Heart left ventricle (tissue), 16 donors: Measurements from ENCODE around the gene EDRF1. TPM values are rescaled to one million over a fixed set of nuclear protein-coding genes. Genes with fewer than 3 reads are reported as not detected.

Experiments
- ATAC-seq, 4 donors: fragments of 200-7000 bp; cut with Tn5 transposase; one replicate each; pipeline ENCODE4 v1.9.1; 2020 to 2022; ENCODE audit warnings: moderate library complexity in 4 of 4, mild to moderate bottlenecking in 3 of 4, moderate number of reproducible peaks in 1 of 4
- DNase-seq, 5 donors: peaks; one replicate each; pipeline ENCODE4 v3.0.0-alpha.2; 2020
- H3K27ac ChIP-seq, 12 donors: fragments of 200-600 bp; sonication (generic) in 4 of 12; one replicate each; pipeline versions ENCODE4 v1.5.0 to v1.8.0; 2016 to 2022; ENCODE audit warnings: mild to moderate bottlenecking in 2 of 12
- H3K27me3 ChIP-seq, 9 donors: fragments of 200-600 bp; sonication (generic) in 2 of 9; one replicate each; pipeline versions ENCODE4 v1.5.1 to v1.8.0; 2016 to 2022; ENCODE audit warnings: mild to moderate bottlenecking in 3 of 9
- H3K36me3 ChIP-seq, 9 donors: fragments of 200-600 bp; sonication (generic) in 2 of 9; one replicate each; pipeline versions ENCODE4 v1.5.0 to v1.8.0; 2018 to 2022; ENCODE audit warnings: mild to moderate bottlenecking in 2 of 9
- H3K4me1 ChIP-seq, 12 donors: fragments of 200-600 bp; sonication (generic) in 4 of 12; one replicate each; pipeline versions ENCODE4 v1.5.0 to v1.8.0; 2016 to 2022; ENCODE audit warnings: mild to moderate bottlenecking in 3 of 12
- H3K4me3 ChIP-seq, 12 donors: fragments of 200-600 bp; sonication (generic) in 4 of 12; one replicate each; pipeline versions ENCODE4 v1.5.0 to v1.8.0; 2017 to 2022; ENCODE audit warnings: mild to moderate bottlenecking in 9 of 12, moderate library complexity in 4 of 12
- H3K9me3 ChIP-seq, 12 donors: fragments of 200-600 bp; sonication (generic) in 4 of 12; one replicate each; pipeline versions ENCODE4 v1.5.0 to v1.8.0; 2016 to 2022; ENCODE audit warnings: mild to moderate bottlenecking in 1 of 12
- CTCF ChIP-seq, 12 donors: fragments of 200-600 bp; sonication (generic) in 4 of 12; IDR thresholded peaks; one replicate each; pipeline versions ENCODE4 v1.5.0 to v1.8.0; 2018 to 2022; ENCODE audit warnings: antibody characterized with exemption in 12 of 12, mild to moderate bottlenecking in 5 of 12
- POLR2A ChIP-seq, 2 donors: fragments of 450-650 bp; IDR thresholded peaks; one replicate each; pipeline ENCODE4 v1.6.1; 2017; ENCODE audit warnings: antibody characterized with exemption in 2 of 2, mild to moderate bottlenecking in 2 of 2, moderate library complexity in 2 of 2
- whole genome bisulfite sequencing, 4 donors: extraction: QIAGEN DNeasy Blood & Tissue Kit in 2 of 4; methylation state at CpG; one replicate each; pipeline versions ENCODE4 v1.1.5 to v1.1.7; 2013 to 2018; 5-methylcytosine and 5-hydroxymethylcytosine counted together
- intact Hi-C, 10 donors: fragments of 100-400 bp; cut with DNase I; formaldehyde crosslinking; loops; one replicate each; pipeline versions ENCODE4 v1.11.1 to v1.14.2; 2022
- polyA plus RNA-seq, 2 donors: library from polyadenylated mRNA; stranded (reverse); fragments of 200-250 nt; gene quantifications; one replicate each; pipeline ENCODE4 v1.2.3, GENCODE V29; 2013
- total RNA-seq, 9 donors: library from RNA; depleted of rRNA in 2 of 9; stranded (reverse); fragments of >200 nt in 2 of 9; fragmentation: NEBNext Ultra II Directional in 3 of 9; extraction: Animal tissue kit (Norgen Biotek cat#: 25700) in 3 of 9; gene quantifications; one replicate each; pipeline versions ENCODE4 v1.1.0 to v1.2.4, GENCODE V29; 2016 to 2023
- donor health status: ischemic (EF 13 %, LVEDD 7.1; RV severe dilation, severe dysfunction).
- donor health status: healthy with polysubstance abuse.
- donor health status: DM: no; HTN: yes; CAD: no.
- donor health status: DM: no; HTN: no; CAD: no.
- donor health status: ischemic (EF 25% LVEDD 6.9; RV normal size, moderate dysfunction).
- donor health status: ischemic (EF 25% LVEDD 5.7; RV mildly dilated, moderate dysfunction).
- donor health status: healthy.
- donor health status: DM: yes; HTN: yes; CAD: no.
- donor health status: ischemic (EF 35%, LVEDD 5.7; RV mildly dilated, moderate dysfunction).
- donor health status: nonischemic (EF 11% LVEDD 7.7; RV severe dilation, severe dysfunction).
- donor health status: DM: yes; HTN: yes; CAD: no.
- donor health status: PGD.
- donor health status: ischemic (EF 29% LVEDD 5.4; RV normal size, mild dysfunction).
- donor health status: nonischemic (EF 23%, LVEDD 6.1; RV moderate dilation, normal function).

Gene EDRF1
- total and polyA plus RNA-seq, 11 donors = 6.9 to 13.9 (median 9.8) TPM

DNA sequence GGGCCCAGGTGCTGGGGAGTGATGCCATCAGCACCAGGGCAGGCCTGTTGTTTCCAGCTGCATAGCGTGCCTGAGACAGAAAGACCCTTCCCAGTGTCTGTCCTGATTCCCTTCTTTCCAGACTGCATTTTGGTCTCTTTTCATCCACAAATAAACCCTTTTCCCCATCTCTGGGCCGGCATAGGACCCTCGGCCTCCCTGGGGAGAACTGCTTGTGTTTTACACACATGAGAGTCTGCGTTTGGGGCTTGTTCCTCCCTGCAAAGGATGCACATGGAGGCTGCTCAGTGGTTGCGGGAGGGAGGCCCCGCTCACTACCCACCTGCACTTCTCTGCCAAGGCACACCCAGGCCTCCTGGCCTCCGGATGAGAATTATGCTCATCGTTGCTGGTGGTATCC, 61.9 kb downstream of the EDRF1 start:
- Histone ChIP-seq H3K4me1 (no peaks in the 10 kb centered on the region), H3K27ac (no peak overlapping the region), H3K9me3 (peaks cover 0 to 5% (median 0%) of the 10 kb centered on the region in 12 donors), H3K4me3 (no peak overlapping the region), H3K27me3 (no peaks in the 10 kb centered on the region), H3K36me3 (peaks cover 0 to 3% (median 0%) of the 10 kb centered on the region in 9 donors)
- intact Hi-C loops = no loop called here
- no peak for ATAC-seq
- WGBS, 4 donors = 93 to 95% (median 94%) methylated on average over 8 of the region's 8 CpGs
- DNase-seq = no peak
- TF ChIP-seq POLR2A (IDR thresholded peaks at IDR 0.05) (no peak), CTCF (IDR thresholded peaks at IDR 0.05) (no peak)

- Histone ChIP-seq H3K36me3 (peaks cover 0 to 3% (median 0%) of the 10 kb centered on the region in 9 donors), H3K4me1 (no peaks in the 10 kb centered on the region), H3K9me3 (peaks cover 0 to 5% (median 0%) of the 10 kb centered on the region in 12 donors), H3K27ac (no peak overlapping the region), H3K4me3 (no peak overlapping the region), H3K27me3 (no peaks in the 10 kb centered on the region)
- 74 to 85% (median 84%) methylated on average over 11 of the region's 11 CpGs for WGBS, 4 donors
- TF ChIP-seq POLR2A (IDR thresholded peaks at IDR 0.05) (no peak), CTCF (IDR thresholded peaks at IDR 0.05) (no peak)
- intact Hi-C loops = no loop called here
- ATAC-seq = no peak
- DNase-seq = no peak
Measured at GRCh38 chr10:125782054-125782453, 62.5 kb downstream of the EDRF1 start.

DNA sequence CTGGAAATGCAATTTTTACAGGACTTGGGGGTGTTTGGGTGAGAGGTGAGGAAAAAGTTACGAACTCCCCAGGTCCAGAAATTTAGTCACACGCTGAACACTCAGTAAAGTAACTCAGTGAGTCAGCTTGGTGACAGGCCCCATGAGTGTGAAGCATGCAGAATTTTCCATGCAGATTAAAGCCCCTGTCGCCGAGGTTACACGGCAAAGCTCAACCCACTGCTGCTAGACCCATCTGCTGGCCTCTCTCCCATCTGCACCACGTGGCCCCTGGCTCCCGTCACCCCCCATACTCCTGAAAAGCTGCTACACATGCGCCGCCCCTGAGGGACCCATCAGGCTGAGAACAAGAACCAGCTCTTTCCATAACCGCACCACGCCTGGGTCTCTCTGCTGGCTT, 63.1 kb downstream of the EDRF1 start:
- H3K9me3 ChIP-seq = peaks cover 0 to 5% (median 0%) of the 10 kb centered on the region in 12 donors
- peaks cover 0 to 3% (median 0%) of the 10 kb centered on the region in 9 donors for H3K36me3 ChIP-seq
- no peaks in the 10 kb centered on the region for H3K4me1 ChIP-seq
- DNase-seq (no peak), ATAC-seq (no peak)
- intact Hi-C loops = no loop called here
- TF ChIP-seq POLR2A (IDR thresholded peaks at IDR 0.05) (no peak), CTCF (IDR thresholded peaks at IDR 0.05) (no peak)
- WGBS, 4 donors = 70 to 94% (median 76%) methylated on average over 2 to 11 of the region's 11 CpGs
- H3K27me3 ChIP-seq = no peaks in the 10 kb centered on the region
- no peak overlapping the region for H3K27ac ChIP-seq
- no peak overlapping the region for H3K4me3 ChIP-seq

GRCh38 chr10:125783408-125783807, 63.9 kb downstream of the EDRF1 start:
- no peak overlapping the region for H3K4me3 ChIP-seq
- H3K4me1 ChIP-seq = no peaks in the 10 kb centered on the region
- H3K27ac ChIP-seq = no peak overlapping the region
- no peak for TF ChIP-seq POLR2A (IDR thresholded peaks at IDR 0.05)
- no peak for TF ChIP-seq CTCF (IDR thresholded peaks at IDR 0.05)
- ATAC-seq (no peak), DNase-seq (no peak)
- intact Hi-C loops = no loop called here
- H3K36me3 ChIP-seq = peaks cover 0 to 9% (median 7%) of the 10 kb centered on the region in 9 donors
- WGBS, 4 donors = 94 to 97% (median 95%) methylated on average over 7 of the region's 7 CpGs
- no peaks in the 10 kb centered on the region for H3K27me3 ChIP-seq
- peaks cover 0 to 5% (median 0%) of the 10 kb centered on the region in 12 donors for H3K9me3 ChIP-seq
